GM23338 (cell line): ENCODE measurements around the gene FARP1. TPM values are rescaled to one million over a fixed set of nuclear protein-coding genes. Genes with fewer than 3 reads are reported as not detected.
A peak's percentile ranks its signal among the peaks of the same experiment; 100 is the strongest.

Experiments used
- ATAC-seq: fragments of 200-7000 bp; cut with Tn5 transposase; 3 replicates; pipeline ENCODE4 v1.9.1; 2020
- DNase-seq: peaks from one replicate; pipeline ENCODE4 v3.0.0-alpha.2; 2015; ENCODE audit warnings: low spot score
- H2AFZ ChIP-seq: fragments of 200-600 bp; sonication (generic); 2 replicates; pipeline ENCODE4 v1.8.0; 2016; ENCODE audit warnings: antibody characterized with exemption, mild to moderate bottlenecking, moderate library complexity
- H3F3A ChIP-seq: fragments of 200-600 bp; sonication (generic); replicated peaks from 2 replicates; pipeline ENCODE4 v1.8.0; 2017; ENCODE audit warnings: antibody characterized with exemption, mixed run types, low read depth
- H3K27ac ChIP-seq: fragments of 200-600 bp; sonication (generic); 2 replicates; pipeline ENCODE4 v1.6.1; 2016; ENCODE audit warnings: low read depth
- H3K27me3 ChIP-seq: fragments of 200-600 bp; sonication (generic); 2 replicates; pipeline ENCODE4 v1.8.0; 2016; ENCODE audit warnings: mild to moderate bottlenecking, mixed run types, moderate library complexity; ENCODE audit not compliant: insufficient read depth
- H3K36me3 ChIP-seq: fragments of 200-600 bp; sonication (generic); 2 replicates; pipeline ENCODE4 v1.8.0; 2016; ENCODE audit warnings: mild to moderate bottlenecking; ENCODE audit not compliant: insufficient read depth
- H3K4me1 ChIP-seq: fragments of 200-600 bp; sonication (generic); 2 replicates; pipeline ENCODE4 v1.8.0; 2016; ENCODE audit warnings: mild to moderate bottlenecking, moderate library complexity; ENCODE audit not compliant: insufficient read depth
- H3K4me2 ChIP-seq: fragments of 200-600 bp; sonication (generic); 2 replicates; pipeline ENCODE4 v1.7.1; 2017; ENCODE audit warnings: mixed run types
- H3K4me3 ChIP-seq: fragments of 200-600 bp; sonication (generic); 2 replicates; pipeline ENCODE4 v1.6.1; 2016; ENCODE audit warnings: mixed run types
- H3K79me2 ChIP-seq: fragments of 200-600 bp; sonication (generic); replicated peaks from 2 replicates; pipeline ENCODE4 v1.8.0; 2017; ENCODE audit warnings: mild to moderate bottlenecking; ENCODE audit not compliant: insufficient read depth
- H3K9me2 ChIP-seq: fragments of 200-600 bp; sonication (generic); 2 replicates; pipeline ENCODE4 v1.8.0; 2017; ENCODE audit not compliant: insufficient read depth
- H4K20me1 ChIP-seq: fragments of 200-600 bp; sonication (generic); replicated peaks from 2 replicates; pipeline ENCODE4 v1.8.0; 2017; ENCODE audit warnings: mild to moderate bottlenecking; ENCODE audit not compliant: insufficient read depth
- H3K27ac Mint-ChIP-seq: 2 replicates; pipeline ENCODE4 v1.8.0; 2020; ENCODE audit warnings: inconsistent platforms, mild to moderate bottlenecking, moderate library complexity, mixed read lengths
- H3K27me3 Mint-ChIP-seq: 3 replicates; pipeline ENCODE4 v1.8.0; 2022; ENCODE audit warnings: low read depth, mild to moderate bottlenecking, moderate library complexity, mixed read lengths, inconsistent platforms; ENCODE audit not compliant: insufficient read depth, poor library complexity
- H3K36me3 Mint-ChIP-seq: 3 replicates; pipeline ENCODE4 v1.8.0; 2021; ENCODE audit warnings: low read depth, mild to moderate bottlenecking, inconsistent platforms, moderate library complexity, mixed read lengths
- H3K4me1 Mint-ChIP-seq: 3 replicates; pipeline ENCODE4 v1.8.0; 2020; ENCODE audit warnings: mild to moderate bottlenecking, inconsistent platforms, mixed read lengths
- H3K4me3 Mint-ChIP-seq: 3 replicates; pipeline ENCODE4 v1.8.0; 2021; ENCODE audit warnings: moderate library complexity, mild to moderate bottlenecking, inconsistent platforms, mixed read lengths
- H3K9me3 Mint-ChIP-seq: 3 replicates; pipeline ENCODE4 v1.8.0; 2020; ENCODE audit warnings: moderate library complexity, mild to moderate bottlenecking, inconsistent platforms, mixed read lengths
- CREB1 ChIP-seq: fragments of 250-450 bp; sonication (Bioruptor Pico); IDR thresholded peaks from 2 replicates; pipeline ENCODE4 v1.5.0; 2020; ENCODE audit warnings: low read depth, mild to moderate bottlenecking, moderate library complexity
- ETS1 ChIP-seq: IDR thresholded peaks from 2 replicates; pipeline ENCODE4 v1.6.1; 2016; ENCODE audit warnings: antibody characterized with exemption
- EZH2 ChIP-seq: fragments of 200-600 bp; sonication (generic); IDR thresholded peaks from one replicate; pipeline ENCODE4 v1.8.0; 2017; ENCODE audit warnings: antibody characterized with exemption, mild to moderate bottlenecking, low read depth; ENCODE audit not compliant: unreplicated experiment
- EZH2phosphoT487 ChIP-seq: fragments of 200-600 bp; sonication (generic); IDR thresholded peaks from one replicate; pipeline ENCODE4 v1.8.1; 2018; ENCODE audit warnings: antibody characterized with exemption; ENCODE audit not compliant: unreplicated experiment
- JUNB ChIP-seq: IDR thresholded peaks from one replicate; pipeline ENCODE4 v1.6.1; 2016; ENCODE audit warnings: antibody characterized with exemption; ENCODE audit not compliant: unreplicated experiment
- NANOG ChIP-seq: IDR thresholded peaks from 2 replicates; pipeline ENCODE4 v1.6.1; 2016; ENCODE audit warnings: antibody characterized with exemption, borderline replicate concordance
- REST ChIP-seq: IDR thresholded peaks from one replicate; pipeline ENCODE4 v1.6.1; 2018; ENCODE audit warnings: antibody characterized with exemption; ENCODE audit not compliant: unreplicated experiment
- STAT1 ChIP-seq: IDR thresholded peaks from one replicate; pipeline ENCODE4 v1.6.1; 2016; ENCODE audit warnings: antibody characterized with exemption; ENCODE audit not compliant: unreplicated experiment
- ZNF114 ChIP-seq: fragments of 250-450 bp; sonication (Bioruptor Pico); IDR thresholded peaks from 2 replicates; pipeline ENCODE4 v1.5.0; 2020; ENCODE audit warnings: mild to moderate bottlenecking, moderate library complexity
- ZNF331 ChIP-seq: fragments of 250-450 bp; sonication (Bioruptor Pico); IDR thresholded peaks from 2 replicates; pipeline ENCODE4 v1.5.0; 2020; ENCODE audit warnings: low read depth, mild to moderate bottlenecking, moderate library complexity
- ZNF462 ChIP-seq: fragments of 250-450 bp; sonication (Bioruptor Pico); IDR thresholded peaks from 2 replicates; pipeline ENCODE4 v1.5.0; 2020; ENCODE audit warnings: mild to moderate bottlenecking, moderate library complexity
- polyA plus RNA-seq: library from polyadenylated mRNA; unstranded; fragments of >200 nt; fragmentation: Nextera tagmentation; extraction: Ambion mirVana; gene quantifications from 2 replicates; pipeline ENCODE4 v1.2.1, GENCODE V29; 2016
- total RNA-seq: library from RNA; depleted of rRNA; stranded (reverse); fragments of >200 nt; shearing (Covaris generic); gene quantifications from 2 replicates; pipeline ENCODE4 v1.2.3, GENCODE V29; 2014

FARP1 gene
- total and polyA plus RNA-seq, 2 experiments from 2014 or later = 53.6 to 82.5 TPM

DNA sequence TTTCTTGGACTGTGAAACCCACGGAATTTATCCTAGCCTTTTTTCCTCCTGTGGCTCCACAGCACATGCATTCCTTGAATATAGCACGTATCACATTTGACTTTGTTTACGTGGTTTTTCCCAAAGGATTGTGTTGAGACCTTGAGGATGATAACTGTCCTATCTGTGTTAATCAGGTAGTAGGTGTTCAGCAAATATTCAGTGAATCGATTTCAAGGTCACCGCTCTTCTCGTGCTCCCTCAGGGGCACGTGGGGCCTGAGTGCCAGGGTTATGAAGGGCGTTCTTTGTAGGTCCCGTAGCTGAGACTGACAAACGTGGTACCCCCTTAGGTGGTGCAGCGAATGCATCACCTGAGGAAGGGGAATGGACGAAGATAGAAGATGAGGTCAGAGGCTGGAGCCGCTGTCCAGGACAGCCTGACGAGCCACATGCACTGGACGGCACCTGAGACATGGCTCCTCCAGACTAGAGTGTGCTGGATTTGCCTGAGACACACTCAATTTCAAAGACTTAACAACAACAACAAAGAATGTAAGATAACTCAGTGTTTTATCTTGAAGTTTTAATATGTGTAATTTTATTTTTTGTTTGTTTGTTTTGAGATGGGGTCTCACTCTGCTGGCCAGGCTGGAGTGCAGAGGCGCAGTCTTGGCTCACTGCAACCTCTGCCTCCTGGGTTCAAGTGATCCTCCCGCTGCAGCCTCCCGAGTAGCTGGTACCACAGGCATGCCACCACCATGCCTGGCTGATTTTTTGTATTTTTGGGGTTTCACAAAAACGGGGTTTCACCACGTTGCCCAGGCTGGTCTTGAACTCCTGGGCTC lies 165.4 kb downstream of the FARP1 start:
- Histone ChIP-seq H3F3A (0 out of 2 replicates have a peak, but pooled peaks cover 2% of the 10 kb centered on the region), H3K27me3 (no peaks in the 10 kb centered on the region), H3K36me3 (no peaks in the 10 kb centered on the region), H3K9me2 (no peaks in the 10 kb centered on the region), H4K20me1 (no peaks in the 10 kb centered on the region; the same call in 1 of the 2 replicates), H3K4me1 (peaks cover 14% of the 10 kb centered on the region), H2AFZ (no peak overlapping the region), H3K79me2 (peaks cover 56% of the 10 kb centered on the region), H3K27ac (no peak overlapping the region), H3K4me2 (no peak overlapping the region), H3K4me3 (no peak overlapping the region)
- TF ChIP-seq CREB1 = no peak
- no peak for TF ChIP-seq NANOG
- TF ChIP-seq ZNF462 = no peak
- no peak for TF ChIP-seq JUNB
- no peak for TF ChIP-seq REST
- TF ChIP-seq ETS1 = no peak
- no peak for TF ChIP-seq STAT1
- no peak for TF ChIP-seq ZNF331
- TF ChIP-seq EZH2phosphoT487 = no peak
- no peak for TF ChIP-seq ZNF114 (CRISPR knock-in tag)
- no peak for TF ChIP-seq EZH2
- Mint-ChIP-seq H3K27me3 (peaks cover 7% of the 10 kb centered on the region), H3K4me1 (peaks cover 24% of the 10 kb centered on the region), H3K9me3 (no peaks in the 10 kb centered on the region), H3K4me3 (no peak overlapping the region), H3K36me3 (peaks cover 8% of the 10 kb centered on the region; the same call in 2 of the 3 replicates), H3K27ac (peak overlapping the region; percentile 45; the same call in 1 of the 2 replicates)
- ATAC-seq (no peak), DNase-seq (no peak)
